Measurements from ENCODE around the gene RPP30.
A peak's percentile ranks its signal among the peaks of the same experiment; 100 is the strongest.

The RPP30 gene

DNA sequence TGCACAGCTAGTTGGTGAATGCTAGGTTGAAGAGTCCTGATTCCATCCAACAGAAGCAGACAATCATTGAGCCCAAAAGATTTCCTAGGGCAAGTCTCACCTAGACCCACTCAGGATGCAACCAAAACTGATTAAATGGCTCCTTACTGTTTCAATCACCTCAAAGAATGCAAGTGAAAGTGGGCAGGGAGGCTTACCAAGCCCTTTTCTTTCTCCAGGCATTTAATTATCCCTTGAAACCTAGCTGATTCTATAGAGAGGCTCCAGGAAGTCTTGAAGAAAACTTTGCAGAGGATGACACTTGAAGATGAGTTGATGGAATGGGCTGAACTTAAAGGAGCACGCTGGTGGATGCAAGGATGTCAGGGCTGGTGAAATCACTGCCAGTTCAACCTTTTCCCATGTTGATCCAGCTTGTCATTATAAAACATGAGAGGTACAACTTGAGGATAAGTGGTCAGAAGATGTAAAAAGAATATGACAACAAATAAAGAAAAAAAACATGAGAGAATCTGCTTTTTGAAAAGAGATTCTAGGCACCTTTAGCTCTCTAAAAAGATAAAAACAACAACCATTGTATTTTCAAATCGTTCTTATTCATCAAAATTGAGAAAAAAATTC lies 51.4 kb downstream of the RPP30 start:
- Histone ChIP-seq H3K4me1 (ENCODE audit: control insufficient read depth in 5 of 5, insufficient read depth in 5 of 5, low read length in 5 of 5) (no peaks in the 10 kb centered on the region), H3K36me3 (ENCODE audit: control insufficient read depth in 5 of 5, insufficient read depth in 5 of 5, low read length in 5 of 5) (no peaks in the 10 kb centered on the region), H3K4me3 (ENCODE audit: low read depth in 1 of 5, low read length in 5 of 5) (no peak overlapping the region), H3K27ac (ENCODE audit: low read depth, low read length) (no peak overlapping the region), H3K27me3 (ENCODE audit: control insufficient read depth in 5 of 5, insufficient read depth in 4 of 5, low read length in 5 of 5) (no peaks in the 10 kb centered on the region), H3K9me3 (ENCODE audit: control insufficient read depth in 5 of 5, low read length in 5 of 5) (no peaks in the 10 kb centered on the region), H3K9ac (ENCODE audit: low read length in 5 of 5) (no peak overlapping the region)

- no peak overlapping the region for H3K9ac ChIP-seq (ENCODE audit: low read length in 5 of 5)
- no peaks in the 10 kb centered on the region for H3K27me3 ChIP-seq (ENCODE audit: control insufficient read depth in 5 of 5, insufficient read depth in 4 of 5, low read length in 5 of 5)
- H3K9me3 ChIP-seq (ENCODE audit: control insufficient read depth in 5 of 5, low read length in 5 of 5), result no peaks in the 10 kb centered on the region
- H3K36me3 ChIP-seq (ENCODE audit: control insufficient read depth in 5 of 5, insufficient read depth in 5 of 5, low read length in 5 of 5), result no peaks in the 10 kb centered on the region
- H3K4me3 ChIP-seq (ENCODE audit: low read depth in 1 of 5, low read length in 5 of 5), result no peak overlapping the region
- H3K27ac ChIP-seq (ENCODE audit: low read depth, low read length), result no peak overlapping the region
- H3K4me1 ChIP-seq (ENCODE audit: control insufficient read depth in 5 of 5, insufficient read depth in 5 of 5, low read length in 5 of 5), result peaks cover 0 to 5% (median 4%) of the 10 kb centered on the region in 5 donors
Observed at GRCh38 chr10:90924552-90924951, 52.8 kb downstream of the RPP30 start.

DNA sequence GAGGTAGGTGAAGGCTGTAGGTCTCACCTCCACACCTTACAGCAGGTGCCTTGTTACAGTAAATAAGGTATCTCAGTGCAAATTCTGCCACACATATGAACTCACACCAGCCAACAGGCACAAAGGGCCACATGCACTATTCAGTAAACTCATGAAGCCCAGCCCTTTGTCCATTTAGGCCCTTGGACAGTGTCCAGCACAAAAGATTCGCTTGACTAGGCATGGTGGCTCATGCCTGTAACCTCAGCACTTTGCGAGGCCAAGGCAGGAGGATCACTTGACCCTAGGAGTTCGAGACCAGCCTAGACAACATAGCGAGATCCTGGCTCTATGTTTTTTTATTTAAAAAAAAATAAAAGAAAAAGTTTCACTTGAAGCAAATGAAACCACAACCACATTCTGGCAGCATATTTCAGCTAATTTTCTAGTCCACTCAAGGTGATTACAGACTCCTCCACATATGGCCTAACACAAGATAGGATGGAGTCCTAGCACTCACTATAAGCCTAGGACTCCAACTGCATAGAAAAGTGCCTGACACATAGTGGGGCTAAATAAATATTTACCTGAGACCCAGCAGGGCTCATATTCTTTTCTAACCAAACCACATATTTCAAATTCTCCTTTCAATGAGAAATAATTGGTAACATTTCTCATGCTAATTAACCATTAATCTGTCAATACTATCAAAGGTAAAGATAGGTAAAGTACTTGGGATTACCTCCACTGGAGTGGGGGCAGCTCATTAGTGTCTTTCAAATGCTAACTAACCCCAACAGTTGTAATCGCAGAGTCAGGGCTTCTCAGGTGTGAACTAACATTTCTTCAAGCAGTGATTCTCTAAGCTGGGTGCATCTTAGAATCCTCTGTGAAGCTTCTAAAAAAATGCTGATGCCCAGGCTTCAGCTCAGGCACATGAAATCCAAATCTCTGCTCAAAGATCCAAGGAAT lies 53.6 kb downstream of the RPP30 start:
- Histone ChIP-seq H3K4me3 (ENCODE audit: low read depth in 1 of 5, low read length in 5 of 5) (no peak overlapping the region), H3K9me3 (ENCODE audit: control insufficient read depth in 5 of 5, low read length in 5 of 5) (no peaks in the 10 kb centered on the region), H3K4me1 (ENCODE audit: control insufficient read depth in 5 of 5, insufficient read depth in 5 of 5, low read length in 5 of 5) (peaks cover 1 to 13% (median 11%) of the 10 kb centered on the region in 5 donors), H3K9ac (ENCODE audit: low read length in 5 of 5) (no peak overlapping the region), H3K27me3 (ENCODE audit: control insufficient read depth in 5 of 5, insufficient read depth in 4 of 5, low read length in 5 of 5) (no peaks in the 10 kb centered on the region), H3K36me3 (ENCODE audit: control insufficient read depth in 5 of 5, insufficient read depth in 5 of 5, low read length in 5 of 5) (no peaks in the 10 kb centered on the region), H3K27ac (ENCODE audit: low read depth, low read length) (no peak overlapping the region)

DNA sequence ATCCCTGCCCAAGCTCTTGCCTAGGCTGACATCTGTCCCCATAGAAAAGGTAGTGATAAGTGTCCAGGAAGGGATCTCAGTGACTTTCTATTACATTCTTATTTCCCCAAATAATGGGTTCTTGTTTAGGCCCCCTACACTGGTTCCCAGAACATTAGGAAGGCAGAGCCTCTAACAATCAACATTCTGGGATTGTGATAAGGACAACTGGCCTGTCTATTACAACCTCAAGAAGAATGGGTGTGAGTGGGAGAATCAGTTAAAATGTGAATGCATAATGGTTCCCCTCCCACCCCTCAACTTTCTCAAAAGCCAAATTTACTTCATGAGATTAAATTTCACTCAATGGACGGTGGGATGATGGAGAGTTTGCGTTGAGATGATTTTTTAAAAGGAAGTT lies 55.5 kb downstream of the RPP30 start:
- Histone ChIP-seq H3K9ac (ENCODE audit: low read length in 5 of 5) (no peak overlapping the region), H3K27me3 (ENCODE audit: control insufficient read depth in 5 of 5, insufficient read depth in 4 of 5, low read length in 5 of 5) (no peaks in the 10 kb centered on the region), H3K4me1 (ENCODE audit: control insufficient read depth in 5 of 5, insufficient read depth in 5 of 5, low read length in 5 of 5) (peaks cover 4 to 25% (median 24%) of the 10 kb centered on the region in 5 donors), H3K9me3 (ENCODE audit: control insufficient read depth in 5 of 5, low read length in 5 of 5) (no peaks in the 10 kb centered on the region), H3K4me3 (ENCODE audit: low read depth in 1 of 5, low read length in 5 of 5) (no peak overlapping the region), H3K36me3 (ENCODE audit: control insufficient read depth in 5 of 5, insufficient read depth in 5 of 5, low read length in 5 of 5) (no peaks in the 10 kb centered on the region), H3K27ac (ENCODE audit: low read depth, low read length) (no peak overlapping the region)

- H3K36me3 ChIP-seq (ENCODE audit: control insufficient read depth in 5 of 5, insufficient read depth in 5 of 5, low read length in 5 of 5), result no peaks in the 10 kb centered on the region
- H3K4me3 ChIP-seq (ENCODE audit: low read depth in 1 of 5, low read length in 5 of 5), result no peak overlapping the region
- no peak overlapping the region for H3K27ac ChIP-seq (ENCODE audit: low read depth, low read length)
- H3K9me3 ChIP-seq (ENCODE audit: control insufficient read depth in 5 of 5, low read length in 5 of 5), result no peaks in the 10 kb centered on the region
- H3K27me3 ChIP-seq (ENCODE audit: control insufficient read depth in 5 of 5, insufficient read depth in 4 of 5, low read length in 5 of 5), result no peaks in the 10 kb centered on the region
- peaks cover 4 to 25% (median 24%) of the 10 kb centered on the region in 5 donors for H3K4me1 ChIP-seq (ENCODE audit: control insufficient read depth in 5 of 5, insufficient read depth in 5 of 5, low read length in 5 of 5)
- H3K9ac ChIP-seq (ENCODE audit: low read length in 5 of 5), result no peak overlapping the region
Observed at GRCh38 chr10:90929179-90929578, 57.4 kb downstream of the RPP30 start.

DNA sequence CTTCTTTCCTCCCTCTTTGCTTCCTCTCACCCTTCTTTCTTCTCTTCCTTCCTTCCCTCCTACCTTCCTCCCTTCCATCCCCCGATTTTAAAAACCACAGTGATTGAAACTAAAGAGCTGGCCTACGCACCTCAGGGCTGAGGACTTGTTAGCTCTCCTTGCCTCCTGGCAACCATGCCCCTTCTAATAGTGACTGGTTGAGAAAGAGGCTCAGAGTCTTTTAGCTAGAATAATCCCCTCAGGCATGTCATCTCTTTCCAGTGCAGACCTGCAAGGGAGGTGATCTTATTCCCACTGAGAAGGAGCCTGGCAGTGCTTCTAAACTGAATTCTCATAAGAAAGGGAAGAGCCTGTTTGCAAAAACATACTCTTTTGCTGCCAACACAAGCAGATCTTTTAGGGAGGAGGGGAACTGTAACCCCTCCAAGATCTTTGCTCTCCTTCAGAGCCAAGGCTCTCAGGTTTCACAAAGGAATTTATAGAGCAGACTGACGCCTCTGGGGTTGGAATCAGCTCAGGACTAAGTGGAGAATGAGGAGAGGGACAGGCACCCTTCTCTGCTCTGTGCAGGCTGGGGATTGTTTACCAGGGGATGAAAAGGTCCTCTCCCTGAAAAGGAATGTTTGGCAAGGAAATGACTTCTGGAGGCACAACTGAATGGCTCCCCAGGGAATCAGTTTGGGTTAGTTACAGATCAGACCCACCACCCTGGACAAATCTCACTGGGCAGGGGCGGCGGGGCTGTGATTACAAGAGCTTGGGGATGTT lies 58.5 kb downstream of the RPP30 start:
- no peaks in the 10 kb centered on the region for H3K36me3 ChIP-seq (ENCODE audit: control insufficient read depth in 5 of 5, insufficient read depth in 5 of 5, low read length in 5 of 5)
- peak overlapping the region; percentile 5 for H3K27ac ChIP-seq (ENCODE audit: low read depth, low read length)
- peak overlapping the region in 2 of 5 donors; percentile 35 to 57 for H3K9ac ChIP-seq (ENCODE audit: low read length in 5 of 5)
- no peaks in the 10 kb centered on the region for H3K27me3 ChIP-seq (ENCODE audit: control insufficient read depth in 5 of 5, insufficient read depth in 4 of 5, low read length in 5 of 5)
- H3K4me1 ChIP-seq (ENCODE audit: control insufficient read depth in 5 of 5, insufficient read depth in 5 of 5, low read length in 5 of 5), result peaks cover 4 to 25% (median 24%) of the 10 kb centered on the region in 5 donors
- H3K9me3 ChIP-seq (ENCODE audit: control insufficient read depth in 5 of 5, low read length in 5 of 5), result no peaks in the 10 kb centered on the region
- peak overlapping the region in 2 of 5 donors; percentile 6 to 11 for H3K4me3 ChIP-seq (ENCODE audit: low read depth in 1 of 5, low read length in 5 of 5)

DNA sequence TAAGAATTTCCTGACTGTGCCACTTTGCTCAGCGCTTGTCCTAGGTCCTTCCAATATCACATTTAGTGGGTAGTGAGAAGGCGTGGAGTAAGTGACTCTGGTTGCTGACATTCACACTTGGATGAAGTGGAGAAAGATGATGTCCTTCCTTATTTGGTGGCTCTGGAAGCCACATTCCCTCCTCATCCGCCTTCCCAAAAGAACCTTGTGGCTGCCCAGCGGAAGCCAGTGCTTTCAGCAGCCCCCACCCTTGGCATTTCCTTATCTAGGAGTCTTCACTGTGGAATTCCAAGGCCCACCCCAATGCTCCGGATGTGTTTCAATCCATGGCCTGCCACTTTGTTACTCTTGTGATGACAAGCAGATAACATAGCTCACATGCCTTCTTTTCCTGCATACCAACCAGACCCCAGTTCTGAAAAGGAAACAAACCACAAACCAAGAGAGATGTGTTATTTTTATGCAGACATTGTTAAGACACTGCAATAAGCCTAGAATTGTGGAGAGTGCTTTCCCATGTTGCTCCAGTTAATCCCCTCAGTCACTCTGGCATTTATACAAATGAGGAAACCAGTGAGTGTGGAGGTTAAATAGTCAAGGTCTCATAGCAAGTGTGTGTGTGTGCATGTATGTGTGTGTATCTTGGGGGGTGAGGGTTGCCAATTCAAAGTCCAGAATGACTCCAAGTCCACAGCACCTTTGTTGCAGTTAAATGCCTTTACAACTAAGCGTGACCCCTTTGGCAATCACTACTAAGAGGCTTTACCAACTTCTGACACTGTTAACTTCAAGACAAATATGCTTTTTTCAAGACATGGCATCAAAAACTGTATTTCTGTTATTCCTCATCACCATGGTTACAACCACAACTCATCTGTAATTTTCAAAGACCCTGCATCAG lies 59.4 kb downstream of the RPP30 start:
- no peak overlapping the region for H3K4me3 ChIP-seq (ENCODE audit: low read depth in 1 of 5, low read length in 5 of 5)
- no peak overlapping the region for H3K9ac ChIP-seq (ENCODE audit: low read length in 5 of 5)
- peak overlapping the region; percentile 5 for H3K27ac ChIP-seq (ENCODE audit: low read depth, low read length)
- no peaks in the 10 kb centered on the region for H3K27me3 ChIP-seq (ENCODE audit: control insufficient read depth in 5 of 5, insufficient read depth in 4 of 5, low read length in 5 of 5)
- H3K36me3 ChIP-seq (ENCODE audit: control insufficient read depth in 5 of 5, insufficient read depth in 5 of 5, low read length in 5 of 5), result no peaks in the 10 kb centered on the region
- H3K9me3 ChIP-seq (ENCODE audit: control insufficient read depth in 5 of 5, low read length in 5 of 5), result no peaks in the 10 kb centered on the region
- H3K4me1 ChIP-seq (ENCODE audit: control insufficient read depth in 5 of 5, insufficient read depth in 5 of 5, low read length in 5 of 5), result peaks cover 4 to 25% (median 24%) of the 10 kb centered on the region in 5 donors

DNA sequence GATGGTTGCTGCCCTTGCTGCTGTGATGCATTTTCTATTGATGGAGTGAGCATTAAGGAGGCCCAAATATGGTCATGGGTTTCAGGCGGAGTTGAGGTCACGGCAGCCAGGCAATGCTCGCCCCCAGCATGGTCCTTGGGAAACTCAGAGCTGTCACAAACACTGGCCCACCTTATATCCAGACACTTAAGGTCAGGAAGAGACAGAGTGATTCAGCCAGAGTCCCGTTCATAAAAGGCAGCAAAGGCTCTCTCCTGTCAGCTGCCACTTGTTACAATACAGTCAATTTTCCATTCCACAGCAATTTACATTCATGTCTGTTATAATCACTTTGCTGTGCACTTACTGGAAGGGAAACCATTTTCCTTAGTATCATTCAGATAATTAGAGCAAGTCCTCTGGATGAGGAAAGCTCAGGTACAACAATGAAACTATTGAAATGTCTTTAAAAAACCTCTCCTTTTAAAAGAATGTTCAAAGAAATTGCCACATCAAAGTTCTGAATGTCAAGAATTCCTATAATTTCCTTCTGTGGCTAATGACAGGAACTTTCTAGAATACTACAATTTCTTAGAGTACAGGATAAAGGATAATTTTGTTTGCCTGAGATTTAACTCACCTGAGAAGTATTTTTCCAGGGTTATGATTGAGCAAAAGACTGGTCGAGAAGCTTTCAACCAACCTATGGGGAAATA lies 64.0 kb downstream of the RPP30 start:
- H3K27me3 ChIP-seq (ENCODE audit: control insufficient read depth in 5 of 5, insufficient read depth in 4 of 5, low read length in 5 of 5), result no peaks in the 10 kb centered on the region
- no peak overlapping the region for H3K9ac ChIP-seq (ENCODE audit: low read length in 5 of 5)
- no peaks in the 10 kb centered on the region for H3K9me3 ChIP-seq (ENCODE audit: control insufficient read depth in 5 of 5, low read length in 5 of 5)
- no peak overlapping the region for H3K27ac ChIP-seq (ENCODE audit: low read depth, low read length)
- H3K4me3 ChIP-seq (ENCODE audit: low read depth in 1 of 5, low read length in 5 of 5), result no peak overlapping the region
- peaks cover 0 to 9% (median 9%) of the 10 kb centered on the region in 5 donors for H3K4me1 ChIP-seq (ENCODE audit: control insufficient read depth in 5 of 5, insufficient read depth in 5 of 5, low read length in 5 of 5)
- H3K36me3 ChIP-seq (ENCODE audit: control insufficient read depth in 5 of 5, insufficient read depth in 5 of 5, low read length in 5 of 5), result no peaks in the 10 kb centered on the region

DNA sequence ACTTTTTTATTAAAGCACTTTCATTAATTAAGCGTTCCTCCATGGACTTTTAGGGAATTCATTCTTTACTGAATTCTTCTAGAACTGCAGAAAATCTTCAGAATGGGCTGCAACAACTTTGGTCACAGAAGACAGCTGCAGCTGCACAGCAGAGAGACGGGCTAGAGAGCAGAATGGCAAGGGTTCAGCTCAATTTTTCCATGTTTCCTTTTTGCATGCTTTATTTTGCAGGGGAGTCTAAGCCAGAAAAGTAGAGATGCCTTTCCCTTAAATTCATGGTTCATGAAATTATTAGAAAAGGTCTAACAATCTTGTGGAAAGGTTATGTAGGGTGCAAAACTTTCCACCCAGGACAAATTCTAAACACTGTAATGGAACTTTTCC lies 64.5 kb downstream of the RPP30 start:
- H3K27ac ChIP-seq (ENCODE audit: low read depth, low read length), result no peak overlapping the region
- no peak overlapping the region for H3K9ac ChIP-seq (ENCODE audit: low read length in 5 of 5)
- no peaks in the 10 kb centered on the region for H3K36me3 ChIP-seq (ENCODE audit: control insufficient read depth in 5 of 5, insufficient read depth in 5 of 5, low read length in 5 of 5)
- H3K9me3 ChIP-seq (ENCODE audit: control insufficient read depth in 5 of 5, low read length in 5 of 5), result no peaks in the 10 kb centered on the region
- no peaks in the 10 kb centered on the region for H3K27me3 ChIP-seq (ENCODE audit: control insufficient read depth in 5 of 5, insufficient read depth in 4 of 5, low read length in 5 of 5)
- no peak overlapping the region for H3K4me3 ChIP-seq (ENCODE audit: low read depth in 1 of 5, low read length in 5 of 5)
- peaks cover 0 to 4% (median 3%) of the 10 kb centered on the region in 5 donors for H3K4me1 ChIP-seq (ENCODE audit: control insufficient read depth in 5 of 5, insufficient read depth in 5 of 5, low read length in 5 of 5)

Measured in subcutaneous abdominal adipose tissue (tissue), 5 donors.